Esophagus mucosa (tissue), 1 donor: ENCODE results near the gene IL36B. TPM values are rescaled to one million over a fixed set of nuclear protein-coding genes. Genes with fewer than 3 reads are reported as not detected.

Source experiments
- ATAC-seq: fragments of 200-7000 bp; cut with Tn5 transposase; one replicate; pipeline ENCODE4 v1.9.1; 2020
- total RNA-seq: library from RNA; stranded (reverse); gene quantifications from one replicate; pipeline ENCODE4 v1.2.4, GENCODE V29; 2023
- donor health status: DM: yes; HTN: yes; CAD: no.

Gene IL36B
- total RNA-seq, 1 donor from 2014 or later = 1.4 TPM

- no peak for ATAC-seq
Observed at GRCh38 chr2:113075600-113075999, 22.9 kb upstream of the IL36B start.

- no peak for ATAC-seq
Observed at GRCh38 chr2:113075030-113075429, 22.4 kb upstream of the IL36B start.

- no peak for ATAC-seq
Observed at GRCh38 chr2:113073325-113073834, 20.7 kb upstream of the IL36B start.

GRCh38 chr2:113072584-113072983 is 19.9 kb upstream of the IL36B start:
- ATAC-seq = peak; percentile 33

DNA sequence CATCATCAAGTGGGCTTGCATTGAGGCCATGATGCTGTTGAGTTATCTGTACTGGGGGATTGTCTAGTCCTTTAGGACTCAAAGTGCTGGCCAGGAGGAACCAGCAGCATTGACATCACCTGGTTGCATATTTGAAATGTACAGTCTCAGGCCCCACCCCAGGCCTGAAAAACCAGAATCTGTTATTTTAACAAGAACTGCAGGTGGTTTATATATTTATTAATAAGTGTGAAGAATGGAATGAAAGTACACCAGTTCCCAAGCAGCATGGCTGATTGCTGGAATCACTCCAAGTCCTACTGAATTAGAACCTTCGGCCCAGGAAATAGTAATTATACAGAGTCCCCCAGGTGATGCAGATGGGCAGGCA is 17.9 kb upstream of the IL36B start:
- peak; percentile 45 for ATAC-seq

- peak; percentile 7 for ATAC-seq
Observed at GRCh38 chr2:113069676-113070605, 17.3 kb upstream of the IL36B start.

- ATAC-seq = peak; percentile 48
Observed at GRCh38 chr2:113068706-113069485, 16.2 kb upstream of the IL36B start.

DNA sequence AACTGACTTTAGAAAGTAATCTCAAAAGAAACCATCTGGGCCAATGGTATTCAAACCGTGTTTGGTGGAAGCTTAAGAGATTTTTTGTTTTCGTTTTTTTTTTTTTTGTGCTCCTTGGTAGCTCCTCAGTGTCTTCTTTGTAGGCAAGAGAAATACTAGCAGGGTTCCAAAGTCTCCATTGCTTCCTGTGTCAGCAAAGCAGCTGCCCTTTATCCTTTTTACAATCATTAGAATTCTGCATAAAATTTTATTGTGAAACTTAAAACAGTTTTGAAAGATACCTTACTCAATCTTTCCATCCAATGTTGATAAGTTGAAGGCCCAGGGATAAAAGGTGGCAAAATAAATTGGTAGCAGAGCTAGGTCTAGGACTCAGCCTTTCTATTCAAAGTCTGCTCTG is 15.6 kb upstream of the IL36B start:
- no peak for ATAC-seq

- no peak for ATAC-seq
Observed at GRCh38 chr2:113067681-113068080, 15.0 kb upstream of the IL36B start, which contains the start of gene IL1F10. Gene IL1F10 (plus strand): TSS chr2:113067970. CDS start chr2:113072739, 4,769 bp downstream.

DNA sequence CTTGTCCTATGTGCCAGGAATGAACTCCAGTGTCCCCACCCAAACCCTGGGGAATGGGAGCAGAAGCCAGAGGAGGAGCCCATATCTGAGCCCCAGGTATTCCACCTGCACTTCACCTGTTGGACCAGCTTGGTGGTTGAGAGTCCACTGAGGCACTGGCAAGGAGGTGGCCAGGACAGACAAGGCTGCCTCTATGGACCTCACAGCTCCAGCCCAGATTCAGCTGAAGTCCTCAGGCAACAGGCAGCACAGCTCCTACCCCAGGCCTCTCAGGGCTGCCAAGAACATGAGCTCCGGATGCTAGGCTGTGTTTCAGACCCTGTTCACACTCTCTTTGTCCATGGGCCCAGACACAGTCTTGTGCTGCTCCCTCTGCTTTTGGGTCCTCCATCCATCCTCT is 12.2 kb upstream of the IL36B start:
- no peak for ATAC-seq

DNA sequence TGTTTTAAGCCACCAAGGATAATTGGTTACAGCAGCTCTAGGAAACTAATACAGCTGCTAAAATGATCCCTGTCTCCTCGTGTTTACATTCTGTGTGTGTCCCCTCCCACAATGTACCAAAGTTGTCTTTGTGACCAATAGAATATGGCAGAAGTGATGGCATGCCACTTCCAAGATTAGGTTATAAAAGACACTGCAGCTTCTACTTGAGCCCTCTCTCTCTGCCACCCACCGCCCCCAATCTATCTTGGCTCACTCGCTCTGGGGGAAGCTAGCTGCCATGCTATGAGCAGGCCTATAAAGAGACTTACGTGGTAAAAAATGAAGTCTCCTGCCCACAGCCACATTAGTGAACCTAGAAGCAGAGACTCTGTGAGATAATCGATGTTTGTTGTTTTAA is 11.6 kb upstream of the IL36B start:
- ATAC-seq = no peak

- ATAC-seq = no peak
Observed at GRCh38 chr2:113061896-113062770, 9.5 kb upstream of the IL36B start.

GRCh38 chr2:113061241-113061640 is 8.6 kb upstream of the IL36B start:
- no peak for ATAC-seq

DNA sequence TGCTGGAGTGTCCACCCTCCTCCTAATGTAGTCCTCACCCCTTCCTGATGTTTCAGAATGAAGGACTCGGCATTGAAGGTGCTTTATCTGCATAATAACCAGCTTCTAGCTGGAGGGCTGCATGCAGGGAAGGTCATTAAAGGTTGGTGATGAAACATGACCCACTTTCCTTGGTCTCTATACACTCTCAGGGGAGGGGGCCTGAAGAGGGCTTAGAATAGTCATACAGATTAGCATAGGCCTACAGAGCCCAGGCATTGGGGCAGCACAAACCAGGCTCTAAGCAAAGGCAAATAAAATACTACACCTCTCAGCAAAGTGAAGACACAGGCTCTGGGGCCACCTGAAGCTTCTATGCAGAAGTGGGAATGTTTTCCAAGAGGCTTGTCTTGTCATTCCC is 8.1 kb upstream of the IL36B start:
- ATAC-seq = no peak

GRCh38 chr2:113060396-113060795 is 7.7 kb upstream of the IL36B start:
- peak; percentile 30 for ATAC-seq

- ATAC-seq = peak; percentile 51
Observed at GRCh38 chr2:113058998-113059960, 6.6 kb upstream of the IL36B start, which contains the start of gene IL36RN. Gene IL36RN (plus strand): TSS chr2:113059198. CDS start chr2:113059439, 241 bp downstream.

DNA sequence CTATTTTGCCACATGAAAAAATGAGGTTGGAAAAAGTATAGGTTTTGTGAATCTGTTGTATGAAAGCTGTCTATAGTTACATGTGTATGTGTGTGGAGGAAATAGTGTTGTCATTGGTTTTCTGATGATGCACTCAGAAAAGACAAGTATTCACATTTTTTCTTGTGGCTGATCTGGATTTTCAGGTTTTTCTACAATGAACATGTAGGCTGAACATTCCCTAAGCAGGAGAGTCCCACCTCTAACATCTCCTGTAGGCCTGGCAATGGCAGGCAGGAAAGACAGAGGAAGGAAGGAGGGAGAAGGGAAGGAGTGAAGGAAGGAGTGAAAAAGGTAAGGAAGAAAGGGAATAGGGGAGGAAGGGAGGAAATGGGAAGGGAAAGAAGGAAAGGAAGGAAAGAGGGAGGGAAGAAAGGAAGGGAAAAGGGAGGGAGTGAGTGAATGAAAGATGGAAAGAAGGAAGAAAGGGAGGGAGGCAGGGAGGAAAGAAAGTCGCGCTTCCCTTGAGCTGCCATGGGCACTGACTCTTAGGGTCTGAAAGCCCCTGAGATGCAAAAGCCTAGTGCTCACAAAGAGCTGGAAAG is 5.8 kb upstream of the IL36B start:
- ATAC-seq = peak; percentile 66

DNA sequence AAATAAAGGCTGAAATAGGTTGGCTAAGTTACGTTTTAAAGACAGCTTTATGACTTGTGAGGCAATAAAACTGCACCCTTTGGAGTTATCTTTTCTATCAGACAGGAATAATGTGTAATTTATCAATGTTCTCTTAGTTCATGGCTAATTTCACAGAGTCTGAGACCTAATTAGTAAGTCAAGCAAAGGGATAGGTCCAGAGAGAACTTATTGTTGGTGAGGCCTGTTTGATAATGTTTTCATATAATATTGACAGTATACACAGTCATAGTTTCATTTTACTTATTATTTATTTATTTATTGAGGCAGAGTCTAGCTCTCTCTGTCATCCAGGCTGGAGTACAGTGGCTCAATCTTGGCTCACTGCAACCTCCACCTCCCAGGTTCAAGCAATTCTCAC is 4.5 kb upstream of the IL36B start:
- no peak for ATAC-seq

- ATAC-seq = no peak
Observed at GRCh38 chr2:113056521-113056920, 3.9 kb upstream of the IL36B start.

GRCh38 chr2:113054066-113054465 is 1.4 kb upstream of the IL36B start:
- ATAC-seq = peak; percentile 59

GRCh38 chr2:113053666-113054065 is 999 bp upstream of the IL36B start:
- ATAC-seq = no peak
